ENCODE results near the gene SLC35G4.
"Not testable (repeated sequence)": the region's sequence is repeated elsewhere in the genome, so short reads cannot be mapped to it uniquely, and the experiment has no call there.

Gene SLC35G4

GRCh38 chr18:11609488-11609887, at the start of gene SLC35G4:
Gene SLC35G4, plus strand, starts transcription at chr18:11609596. Its CDS starts 0 bp downstream, at chr18:11609596.
- not testable (repeated sequence) for DNase-seq (ENCODE audit: low read depth)

- DNase-seq (ENCODE audit: low read depth): no peak
Measured at GRCh38 chr18:11561293-11561692, 48.1 kb upstream of the SLC35G4 start.

GRCh38 chr18:11565716-11566115, 43.7 kb upstream of the SLC35G4 start:
- DNase-seq (ENCODE audit: low read depth): no peak

- no peak for DNase-seq (ENCODE audit: low read depth)
Measured at GRCh38 chr18:11566236-11566965, 43.0 kb upstream of the SLC35G4 start.

- no peak for DNase-seq (ENCODE audit: low read depth)
Measured at GRCh38 chr18:11567396-11567795, 42.0 kb upstream of the SLC35G4 start.

- DNase-seq (ENCODE audit: low read depth): no peak
Measured at GRCh38 chr18:11570073-11570588, 39.3 kb upstream of the SLC35G4 start.

- DNase-seq (ENCODE audit: low read depth): no peak
Measured at GRCh38 chr18:11570769-11571412, 38.5 kb upstream of the SLC35G4 start.

- DNase-seq (ENCODE audit: low read depth): no peak
Measured at GRCh38 chr18:11572201-11572600, 37.2 kb upstream of the SLC35G4 start.

- DNase-seq (ENCODE audit: low read depth): no peak
Measured at GRCh38 chr18:11574545-11574944, 34.9 kb upstream of the SLC35G4 start.

GRCh38 chr18:11577271-11578112, 31.9 kb upstream of the SLC35G4 start:
- DNase-seq (ENCODE audit: low read depth): no peak

GRCh38 chr18:11578799-11579198, 30.6 kb upstream of the SLC35G4 start:
- no peak for DNase-seq (ENCODE audit: low read depth)

GRCh38 chr18:11579916-11580315, 29.5 kb upstream of the SLC35G4 start:
- no peak for DNase-seq (ENCODE audit: low read depth)

- no peak for DNase-seq (ENCODE audit: low read depth)
Measured at GRCh38 chr18:11581286-11581685, 28.1 kb upstream of the SLC35G4 start.

- no peak for DNase-seq (ENCODE audit: low read depth)
Measured at GRCh38 chr18:11585596-11585995, 23.8 kb upstream of the SLC35G4 start.

- no peak for DNase-seq (ENCODE audit: low read depth)
Measured at GRCh38 chr18:11586896-11587295, 22.5 kb upstream of the SLC35G4 start.

GRCh38 chr18:11587432-11587831, 22.0 kb upstream of the SLC35G4 start:
- DNase-seq (ENCODE audit: low read depth): no peak

- DNase-seq (ENCODE audit: low read depth): no peak
Measured at GRCh38 chr18:11587846-11588245, 21.6 kb upstream of the SLC35G4 start.

GRCh38 chr18:11591957-11592356, 17.4 kb upstream of the SLC35G4 start:
- DNase-seq (ENCODE audit: low read depth): no peak

- no peak for DNase-seq (ENCODE audit: low read depth)
Measured at GRCh38 chr18:11600321-11600720, 9.1 kb upstream of the SLC35G4 start.

GRCh38 chr18:11607906-11608305, 1.5 kb upstream of the SLC35G4 start:
- no peak for DNase-seq (ENCODE audit: low read depth)

- DNase-seq (ENCODE audit: low read depth): not testable (repeated sequence)
Measured at GRCh38 chr18:11608618-11609017, 778 bp upstream of the SLC35G4 start.

- DNase-seq (ENCODE audit: low read depth): not testable (repeated sequence)
Measured at GRCh38 chr18:11613073-11613472, 3.7 kb downstream of the SLC35G4 start.
